HCT116 (cell line): ENCODE measurements around the gene ZNF396.

Source experiments
- CTCF ChIP-seq, 3 experiments: fragments of 200-600 bp in 1 of 3; sonication (generic) in 1 of 3; IDR thresholded peaks in 2 of 3; conservative IDR thresholded peaks in 1 of 3; 2 replicates each; pipeline ENCODE4 v1.5.1; 2012 to 2017; ENCODE audit warnings: low read depth in 2 of 3, low read length in 2 of 3, antibody characterized with exemption in 1 of 3, borderline replicate concordance in 1 of 3, control low read depth in 1 of 3, mild to moderate bottlenecking in 1 of 3, mixed read lengths in 1 of 3, mixed run types in 1 of 3, moderate library complexity in 1 of 3; ENCODE audit not compliant: insufficient read depth in 1 of 3
- POLR2A ChIP-seq: IDR thresholded peaks from 2 replicates; pipeline ENCODE4 v1.7.0; 2011; ENCODE audit warnings: borderline replicate concordance; ENCODE audit not compliant: insufficient read depth, insufficient read length; ENCODE audit errors: extremely low read depth

GRCh38 chr18:35379421-35379820 is 2.3 kb upstream of the ZNF396 start:
- no peak for TF ChIP-seq POLR2A
- no peak for TF ChIP-seq CTCF (IDR thresholded peaks at IDR 0.05 in 2 of 3, conservative IDR thresholded peaks at IDR 0.05 in 1 of 3; ENCODE audit: borderline replicate concordance in 1 of 3, insufficient read depth in 1 of 3, low read depth in 2 of 3, low read length in 2 of 3)
